GM23248 (cell line): ENCODE data around the gene PRF1.

Experiments
- EZH2 ChIP-seq: fragments of 200-600 bp; sonication (generic); IDR thresholded peaks from 2 replicates; pipeline ENCODE4 v1.6.1; 2018; ENCODE audit warnings: antibody characterized with exemption, mild to moderate bottlenecking; ENCODE audit not compliant: insufficient read depth, poor library complexity, severe bottlenecking
- EZH2phosphoT487 ChIP-seq: fragments of 200-600 bp; sonication (generic); IDR thresholded peaks from 2 replicates; pipeline ENCODE4 v1.6.1; 2018; ENCODE audit warnings: antibody characterized with exemption, moderate library complexity, mild to moderate bottlenecking, low read depth; ENCODE audit not compliant: insufficient read depth

DNA sequence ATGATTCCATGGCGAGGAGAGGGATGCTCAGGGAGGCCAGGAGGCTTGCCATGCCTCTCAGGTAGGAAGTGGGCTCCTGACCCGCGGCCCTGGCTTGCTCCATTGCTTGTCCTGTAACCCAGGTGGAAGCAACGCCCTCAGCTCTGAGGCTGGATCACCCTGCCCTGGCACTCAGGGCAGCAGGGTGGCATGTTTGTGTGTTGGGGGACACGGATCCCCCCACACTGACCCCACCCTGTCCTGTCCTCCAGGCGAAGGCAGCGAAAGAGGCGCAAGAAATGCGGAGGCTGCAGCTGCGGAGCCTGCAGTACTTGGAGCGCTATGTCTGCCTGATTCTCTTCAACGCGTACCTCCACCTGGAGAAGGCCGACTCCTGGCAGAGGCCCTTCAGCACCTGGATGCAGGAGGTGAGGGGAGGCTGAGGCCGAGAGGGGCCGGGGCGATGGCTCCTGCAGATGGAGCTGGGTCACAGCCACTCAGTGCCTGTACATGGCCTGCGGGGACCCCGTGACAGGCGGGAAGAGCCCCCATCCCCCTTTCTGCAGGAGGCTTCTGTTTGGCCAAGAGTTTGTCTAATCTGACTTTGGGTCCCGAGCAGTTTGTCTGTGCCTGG, 38.3 kb downstream of the PRF1 start:
- no peak for TF ChIP-seq EZH2
- no peak for TF ChIP-seq EZH2phosphoT487
